GM13976 (cell line): ENCODE measurements around the gene SRGAP2.
"Not testable (repeated sequence)": the region's sequence is repeated elsewhere in the genome, so short reads cannot be mapped to it uniquely, and the experiment has no call there.

Experiments
- DNase-seq: peaks from one replicate; pipeline ENCODE4 v3.0.0; 2012; ENCODE audit warnings: low spot score
- in situ Hi-C: fragments of 300-500 bp; cut with MboI; formaldehyde crosslinking; loops from one replicate; pipeline ENCODE4 v1.12.0; 2022; ENCODE audit warnings: low sequenced_read_pairs, mixed read lengths, inconsistent platforms; ENCODE audit not compliant: unreplicated experiment

SRGAP2 gene

DNA sequence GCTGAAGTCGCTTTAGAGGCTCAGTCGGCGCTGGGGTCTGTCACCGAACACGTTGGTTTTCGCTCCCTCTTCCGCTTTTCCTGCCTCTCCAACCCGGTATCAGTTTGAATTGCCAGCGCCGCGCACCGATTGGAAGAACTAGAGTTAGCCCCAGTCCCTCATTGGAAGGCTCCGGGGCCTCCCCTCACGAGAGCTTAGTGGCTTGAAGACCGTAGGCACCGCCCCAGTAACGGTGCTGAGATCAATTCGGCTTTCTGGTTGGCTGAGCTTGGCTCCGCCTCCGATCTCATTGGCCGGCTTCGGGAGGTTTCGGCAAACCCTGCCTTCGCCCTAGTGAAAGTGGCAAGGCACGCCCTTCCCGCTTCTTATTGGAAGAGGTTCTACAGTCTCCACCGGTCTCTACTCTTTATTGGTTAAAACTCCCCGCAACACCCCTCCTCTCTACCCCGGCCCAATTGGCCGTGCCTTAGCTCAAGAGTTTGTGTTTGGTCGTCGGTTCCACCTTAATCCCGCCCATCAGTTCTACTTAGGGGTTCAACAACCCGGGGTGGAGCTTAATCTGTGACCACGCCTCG, 465 bp upstream of the SRGAP2 start, which contains the start of gene FAM72A:
FAM72A (minus strand) TSS at position 51 of the 575 bp plus-strand sequence. CDS start 814 bp downstream, outside the sequence.
- peak; percentile 75 for DNase-seq
- in situ Hi-C loops: not testable (repeated sequence)

DNA sequence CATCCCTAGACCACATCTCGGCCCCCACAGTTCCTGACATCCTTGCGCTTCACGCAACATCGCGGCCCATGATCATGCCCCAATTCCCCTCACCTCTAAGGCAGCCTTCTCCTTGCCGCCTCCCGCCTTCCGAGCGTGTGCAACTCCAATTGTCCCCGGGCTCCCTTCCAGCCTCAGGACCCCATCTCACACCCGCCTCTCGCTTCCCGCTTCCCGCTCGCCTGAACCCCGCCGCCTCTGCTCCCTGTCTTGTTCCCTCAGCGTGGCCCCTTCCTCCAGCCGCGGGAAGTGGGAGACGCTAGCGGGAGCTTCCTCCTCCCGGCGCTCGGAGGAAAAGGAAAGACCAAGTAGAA, 794 bp downstream of the SRGAP2 start:
- in situ Hi-C loops, DNase-seq: not testable (repeated sequence)

DNA sequence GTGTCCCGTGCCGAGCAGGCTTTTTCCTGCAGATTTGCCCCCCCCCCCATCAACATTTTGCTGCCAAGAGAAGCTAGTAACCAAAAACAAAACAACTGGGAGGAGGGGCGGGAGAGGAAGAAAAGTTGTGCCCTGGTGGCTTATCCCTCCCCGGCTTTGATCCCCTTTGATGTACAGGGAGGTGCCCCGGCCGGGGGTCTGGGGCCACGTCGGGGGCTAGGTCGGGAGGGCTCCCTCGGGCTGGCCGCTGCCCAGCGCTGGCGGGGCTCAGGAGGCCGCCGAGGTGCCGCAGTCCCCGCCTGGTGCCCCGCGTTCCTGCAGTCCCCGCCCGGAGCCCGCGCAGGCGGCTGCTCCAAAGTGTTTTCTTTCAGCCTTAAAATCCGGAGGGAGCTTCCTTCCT, 1.5 kb downstream of the SRGAP2 start:
- DNase-seq, in situ Hi-C loops: not testable (repeated sequence)

DNA sequence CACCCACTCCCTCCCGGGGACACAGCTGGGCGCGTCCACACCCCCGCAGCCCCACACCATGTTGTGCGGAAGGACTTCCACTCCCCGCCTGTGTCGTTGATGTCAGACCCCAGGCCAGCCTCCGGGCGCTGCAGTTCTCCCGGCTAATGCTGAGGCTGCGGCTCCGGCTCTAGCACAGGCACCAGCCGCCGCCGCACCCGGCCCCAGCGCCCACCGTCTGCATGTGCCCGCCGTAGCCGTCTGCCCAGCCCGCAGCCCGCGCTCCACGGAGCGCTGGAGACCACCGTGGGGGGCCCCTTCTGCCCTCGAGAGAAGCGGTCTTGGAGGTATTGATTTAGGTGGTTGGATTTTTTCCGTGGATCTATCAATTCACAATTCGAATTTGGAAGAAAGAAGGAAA, 2.2 kb downstream of the SRGAP2 start:
- DNase-seq, in situ Hi-C loops: not testable (repeated sequence)

DNA sequence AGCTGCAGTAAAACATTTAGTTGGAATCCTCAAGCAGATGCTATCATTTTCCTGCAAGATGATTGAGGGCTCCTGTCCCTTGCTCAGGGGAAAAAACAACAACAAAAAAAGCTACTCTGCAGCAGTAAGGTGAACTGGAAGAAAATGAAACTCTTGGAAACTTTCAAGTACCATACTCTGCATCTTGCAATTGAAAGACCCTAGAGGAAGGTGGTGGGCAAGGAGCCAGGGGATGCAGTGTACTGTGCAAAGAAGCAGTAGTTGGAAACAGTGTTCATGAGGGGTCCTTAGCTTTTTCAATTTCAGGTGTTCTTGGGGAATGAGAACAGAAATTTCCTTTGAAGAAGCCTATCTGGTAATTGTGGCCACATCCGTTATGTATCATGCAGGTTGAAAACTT, 7.5 kb downstream of the SRGAP2 start:
- DNase-seq, in situ Hi-C loops: not testable (repeated sequence)

DNA sequence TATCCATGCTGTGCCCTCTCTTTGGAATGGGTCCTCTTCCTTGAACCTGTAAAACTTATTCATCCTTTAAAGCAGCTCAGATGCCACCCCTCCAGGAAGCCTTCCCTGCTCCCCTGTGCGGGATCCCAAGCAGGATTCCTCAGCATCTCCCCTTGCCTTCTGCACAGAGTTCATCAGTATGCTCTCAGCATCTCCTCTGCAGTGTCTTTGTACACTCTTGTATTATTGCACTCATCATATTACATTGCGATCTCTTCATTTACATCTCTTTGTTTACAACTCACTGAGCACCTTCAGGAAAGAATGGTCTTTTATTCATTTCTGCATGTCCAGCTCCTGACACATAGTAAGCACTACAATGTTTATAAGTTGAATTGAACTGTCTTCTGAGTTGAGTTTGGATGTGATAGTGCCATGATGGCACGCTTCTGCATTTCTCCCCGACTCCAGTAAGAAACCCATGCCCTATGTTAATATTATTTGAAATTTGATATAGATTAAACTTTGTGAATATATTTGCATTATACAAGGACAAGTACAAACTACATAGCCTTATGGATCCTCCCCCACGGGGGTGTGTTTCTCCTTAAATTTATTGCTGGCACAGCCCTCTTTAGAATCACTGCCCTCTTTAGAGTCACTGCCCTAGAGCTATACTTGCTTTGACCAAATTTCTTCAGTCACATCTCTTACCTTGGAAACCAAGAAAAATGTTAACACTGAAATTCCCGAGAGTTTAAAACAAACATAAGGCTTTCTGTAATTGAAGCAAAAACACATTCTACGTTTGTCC, 12.5 kb downstream of the SRGAP2 start:
- in situ Hi-C loops, DNase-seq: not testable (repeated sequence)

DNA sequence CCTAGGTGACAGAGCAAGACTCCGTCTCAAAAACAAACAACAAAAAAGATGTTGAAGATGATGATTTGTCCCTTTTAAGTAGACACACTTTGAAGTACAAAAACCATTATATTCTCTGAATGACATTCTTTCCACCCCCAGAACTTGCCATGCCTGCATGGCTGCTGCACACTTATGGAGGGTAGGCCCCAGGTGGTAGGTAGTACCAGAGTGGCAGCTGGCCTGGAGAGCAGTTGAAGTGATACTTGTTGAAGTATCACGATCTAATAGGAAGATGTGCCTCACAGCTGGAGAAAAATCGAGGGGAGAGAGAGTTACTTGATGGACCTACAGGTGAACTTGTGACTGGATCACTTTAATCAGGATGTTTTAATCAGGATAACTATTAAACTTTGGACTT, 14.9 kb downstream of the SRGAP2 start:
- in situ Hi-C loops, DNase-seq: not testable (repeated sequence)

DNA sequence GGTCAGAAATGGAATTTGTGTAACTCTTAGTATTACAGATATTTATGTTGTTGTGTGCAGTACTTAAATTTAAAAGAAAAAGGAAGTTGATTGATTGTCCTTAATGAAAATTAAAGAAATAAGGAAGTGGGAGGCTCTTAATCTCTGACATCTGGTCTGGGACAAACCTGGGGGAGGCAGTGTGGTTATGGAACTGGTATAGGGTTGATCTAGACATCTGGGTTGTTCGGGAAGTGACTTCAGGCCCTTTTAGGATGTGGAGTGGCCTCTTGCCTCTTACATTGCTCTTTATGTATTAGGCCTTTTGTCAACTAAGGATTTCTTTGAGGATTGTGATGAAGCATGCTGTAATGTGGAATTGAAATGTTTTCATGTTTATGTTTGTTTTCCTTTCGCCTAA, 15.4 kb downstream of the SRGAP2 start:
- DNase-seq, in situ Hi-C loops: not testable (repeated sequence)

DNA sequence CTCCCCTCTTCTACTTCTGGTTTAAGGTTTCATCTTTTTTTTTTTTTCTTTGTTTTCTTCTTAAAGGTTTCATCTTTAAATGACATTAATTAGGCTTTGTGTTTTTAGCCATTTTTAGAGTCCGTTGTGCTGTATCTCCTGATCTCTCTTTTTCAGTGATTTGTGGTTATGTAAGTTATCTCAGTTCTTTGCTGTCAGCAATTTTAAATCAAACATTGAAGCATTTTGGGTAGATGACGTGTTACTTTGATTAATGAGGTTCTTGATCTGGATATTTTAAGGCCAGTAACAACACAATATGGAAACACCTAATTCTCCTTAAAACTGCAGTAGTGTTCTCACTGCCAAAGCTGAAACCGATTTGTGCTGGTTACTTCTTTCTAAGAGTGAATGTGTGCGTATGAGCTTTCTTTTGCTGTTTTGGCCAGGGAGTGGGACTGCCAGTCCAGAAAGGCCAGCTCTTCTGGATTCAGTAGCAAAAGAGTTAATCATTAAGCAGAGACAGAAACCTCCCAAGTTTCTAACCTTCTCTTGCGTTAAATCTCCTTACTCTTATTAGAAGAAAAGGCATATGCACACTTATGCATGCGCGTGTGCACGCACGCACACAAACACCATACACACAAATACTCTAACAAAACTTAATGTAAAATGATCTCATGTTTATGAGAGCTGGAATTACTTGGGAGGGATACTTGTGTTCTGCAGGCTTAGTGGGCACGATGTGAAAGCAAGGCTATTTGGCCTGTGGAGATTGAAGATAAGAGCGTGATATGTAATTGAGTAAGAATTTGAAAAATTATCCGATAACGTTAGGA, 16.4 kb downstream of the SRGAP2 start:
- in situ Hi-C loops, DNase-seq: not testable (repeated sequence)

DNA sequence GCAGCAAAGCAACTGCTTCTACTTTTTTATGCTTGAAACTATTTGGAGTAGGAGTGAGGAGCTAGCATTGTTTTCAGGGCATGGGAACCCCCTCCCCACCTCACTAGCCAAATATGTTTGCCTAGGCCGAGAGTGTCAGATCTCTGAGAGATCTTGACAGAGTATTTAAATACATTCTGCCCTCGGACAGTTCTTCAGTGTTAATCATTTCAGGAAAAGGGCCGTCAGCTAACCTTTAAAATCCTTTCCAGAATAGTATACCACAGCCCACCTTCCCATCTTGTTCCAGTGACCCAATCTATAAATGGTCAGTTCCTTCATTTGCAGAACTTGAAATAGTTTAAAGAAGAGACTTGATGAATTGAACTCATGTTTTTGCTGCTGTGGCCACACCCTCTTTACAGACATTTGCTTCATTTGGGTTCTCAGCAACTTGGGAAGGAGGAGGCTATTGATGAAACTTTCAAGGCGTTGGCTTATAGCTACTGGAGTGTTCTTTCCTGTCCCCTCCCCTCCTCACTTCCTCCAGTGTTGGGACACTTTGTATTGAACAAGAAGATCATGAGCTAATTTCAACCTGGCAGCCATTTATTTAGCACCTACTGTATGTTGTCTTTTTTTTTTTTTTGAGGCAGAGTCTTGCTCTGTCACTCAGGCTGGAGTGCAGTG, 17.1 kb downstream of the SRGAP2 start:
- DNase-seq, in situ Hi-C loops: not testable (repeated sequence)

DNA sequence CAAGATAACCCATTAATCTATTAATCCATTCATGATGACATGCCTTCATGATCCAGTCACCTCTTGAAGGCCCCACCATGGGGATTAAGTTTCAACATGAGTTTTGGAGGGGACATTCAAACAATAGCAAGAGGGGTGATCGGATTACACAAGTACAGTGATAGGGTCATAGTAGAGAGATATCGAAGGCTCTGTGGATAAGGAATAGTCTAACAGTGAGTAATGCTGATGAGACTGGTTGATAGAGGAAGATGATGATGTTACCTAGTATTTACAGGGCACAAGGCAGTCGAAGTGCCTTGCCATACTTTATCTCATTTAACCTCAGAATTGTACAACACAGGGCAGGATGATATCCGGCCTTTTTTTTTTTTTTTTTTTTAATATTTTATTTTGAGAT, 18.2 kb downstream of the SRGAP2 start:
- in situ Hi-C loops, DNase-seq: not testable (repeated sequence)

DNA sequence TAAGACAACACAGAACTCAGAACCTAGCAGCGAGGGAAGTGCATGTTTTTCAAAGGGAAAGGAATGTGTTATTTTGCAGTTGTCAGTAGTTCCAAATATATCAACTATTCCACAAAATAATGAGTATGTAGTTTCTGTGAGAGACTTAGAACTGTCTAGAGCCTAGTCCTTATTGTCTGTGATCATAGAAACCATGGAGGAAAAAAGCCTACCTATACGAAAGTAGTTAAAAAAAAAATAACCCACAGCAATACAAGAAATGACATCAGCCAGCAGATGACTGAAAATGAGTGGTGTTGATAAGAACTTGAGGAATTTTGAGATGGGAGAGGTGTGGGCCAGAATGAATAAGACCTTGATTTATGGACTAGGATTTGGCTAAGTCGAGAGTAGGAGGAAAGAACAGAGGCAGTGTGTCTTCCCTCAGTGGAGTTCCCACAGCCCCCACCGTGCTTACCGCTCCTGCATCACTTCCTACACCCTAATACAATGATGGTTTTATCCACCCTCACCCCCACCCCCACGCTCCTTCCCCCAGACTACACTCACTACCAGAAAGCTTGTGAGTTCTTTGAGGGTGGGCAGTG, 20.9 kb downstream of the SRGAP2 start:
- DNase-seq, in situ Hi-C loops: not testable (repeated sequence)

DNA sequence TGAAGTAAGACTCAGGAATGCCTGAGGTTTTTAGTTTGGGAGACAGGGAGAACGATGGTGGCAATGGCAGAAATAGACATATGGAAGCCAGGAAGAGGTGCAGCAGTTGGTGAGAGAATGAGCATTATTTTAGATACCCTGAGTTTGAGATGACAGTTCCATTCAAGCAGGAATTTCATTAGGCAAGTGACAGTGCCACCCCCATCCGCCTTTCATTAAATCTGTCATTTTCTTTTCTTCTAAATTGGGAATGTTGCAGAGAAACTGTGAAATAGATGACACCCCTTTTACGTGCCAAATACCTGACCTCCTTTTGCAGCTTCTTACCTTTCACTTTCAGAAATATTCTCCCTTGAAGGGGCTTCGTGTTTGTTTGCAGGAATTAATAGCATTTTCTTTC, 22.0 kb downstream of the SRGAP2 start:
- in situ Hi-C loops, DNase-seq: not testable (repeated sequence)

DNA sequence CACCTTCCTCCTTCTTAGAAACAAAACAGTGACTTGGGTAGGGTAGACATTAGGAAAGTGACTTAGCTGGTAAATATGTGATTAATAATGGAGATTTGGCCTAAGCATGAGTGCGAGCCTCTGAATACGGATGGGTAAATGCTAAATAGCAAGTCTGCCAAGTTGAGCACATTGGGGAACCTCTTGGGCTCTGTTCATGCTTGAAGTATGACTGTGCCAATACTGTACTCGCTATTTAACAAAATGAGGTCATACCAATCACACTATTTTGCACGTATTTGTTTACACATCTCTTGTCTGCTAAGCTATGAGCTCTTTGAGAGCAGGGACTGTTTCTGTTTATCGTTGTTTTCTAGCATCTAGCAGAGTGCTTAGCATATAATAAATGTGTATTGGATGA, 23.5 kb downstream of the SRGAP2 start:
- in situ Hi-C loops, DNase-seq: not testable (repeated sequence)

DNA sequence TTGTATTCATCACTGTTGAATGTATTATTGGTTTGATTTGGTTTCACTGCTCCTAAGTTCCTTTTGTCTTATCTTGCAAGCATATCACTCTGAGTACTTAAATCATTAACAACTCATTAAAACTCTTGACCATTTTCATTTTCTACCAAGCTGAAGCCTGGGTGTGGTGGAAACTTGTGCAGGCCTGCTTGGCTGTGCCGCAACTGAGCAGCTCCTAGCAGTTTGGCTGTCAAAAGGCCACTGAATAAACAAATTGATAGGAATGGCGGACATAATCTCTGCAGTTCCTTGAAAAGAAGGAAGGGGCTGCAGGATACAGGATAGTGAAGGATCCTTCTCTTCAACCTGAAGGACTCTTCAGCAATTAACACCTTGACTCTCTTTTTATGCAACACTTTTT, 25.9 kb downstream of the SRGAP2 start:
- in situ Hi-C loops: not testable (repeated sequence)

DNA sequence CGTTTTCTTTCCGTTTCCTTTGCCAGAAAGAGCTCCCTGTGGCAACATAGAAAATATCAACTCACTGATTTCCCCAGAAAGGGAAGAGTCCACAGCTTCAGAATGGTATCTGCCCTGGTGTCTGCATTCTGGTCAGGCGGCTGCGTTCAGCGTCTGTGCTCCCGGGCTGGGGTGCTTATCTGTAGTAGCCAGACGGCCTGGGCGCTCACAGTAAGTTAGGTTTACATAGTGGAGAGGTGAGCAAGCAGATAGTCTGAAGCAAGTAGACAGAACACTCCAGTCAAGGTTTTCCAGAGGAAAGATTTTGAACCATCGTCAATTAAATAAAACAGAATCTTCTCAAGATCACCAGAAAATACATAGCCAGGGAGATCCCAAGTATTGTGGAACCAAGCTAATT, 28.6 kb downstream of the SRGAP2 start:
- DNase-seq, in situ Hi-C loops: not testable (repeated sequence)

More for the DNA sequence above, 25.9 kb downstream of the SRGAP2 start:
- not testable (repeated sequence) for DNase-seq

DNA sequence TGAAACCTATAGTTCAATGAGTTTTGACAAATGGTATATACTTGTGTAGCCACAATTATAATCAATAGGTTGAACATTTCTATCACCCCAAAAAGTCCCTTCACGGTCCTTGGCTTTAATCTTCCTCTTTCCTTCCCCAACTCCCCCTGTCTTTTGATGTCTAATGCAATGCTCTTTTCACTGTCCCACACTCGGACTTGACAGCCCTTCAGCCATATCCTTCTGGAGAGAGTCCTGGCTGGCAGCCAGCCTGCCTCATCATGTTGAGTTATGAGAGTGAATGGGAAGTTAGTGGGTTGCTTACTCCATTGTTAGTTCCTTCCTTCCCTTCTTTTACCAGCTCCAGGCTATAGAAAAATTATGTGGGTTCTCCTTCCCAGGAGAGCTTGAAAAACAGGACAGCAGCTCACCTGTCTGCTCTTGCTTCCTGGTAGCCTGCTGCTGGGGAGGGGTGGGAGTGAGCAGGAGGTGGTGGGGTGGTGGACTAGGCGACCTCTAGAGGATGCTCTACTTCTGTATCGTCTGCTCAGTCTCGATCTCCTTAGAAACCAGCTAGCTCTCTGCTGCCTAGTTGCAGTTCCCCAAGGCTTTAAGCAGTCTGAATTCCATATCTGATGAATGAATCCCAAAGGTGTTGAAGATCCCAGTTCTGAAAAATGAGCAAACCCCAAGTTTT, 29.8 kb downstream of the SRGAP2 start:
- DNase-seq, in situ Hi-C loops: not testable (repeated sequence)
